ENCODE data around the gene MTG2. TPM values are rescaled to one million over a fixed set of nuclear protein-coding genes. Genes with fewer than 3 reads are reported as not detected.

The MTG2 gene
- total RNA-seq, 1 experiment from 2014 or later: 110 TPM

GRCh38 chr20:62138204-62138543, 44.7 kb upstream of the MTG2 start:
- Mint-ChIP-seq H3K4me1 (ENCODE audit: low read depth, unreplicated experiment) (peaks cover 10% of the 10 kb centered on the region), H3K36me3 (ENCODE audit: insufficient read depth, unreplicated experiment) (peaks cover 96% of the 10 kb centered on the region), H3K4me3 (ENCODE audit: unreplicated experiment) (peak overlapping the region; percentile 12), H3K9me3 (ENCODE audit: unreplicated experiment) (no peaks in the 10 kb centered on the region), H3K27me3 (ENCODE audit: insufficient read depth, unreplicated experiment) (no peaks in the 10 kb centered on the region), H3K27ac (ENCODE audit: unreplicated experiment) (peak overlapping the region; percentile 28)
- Histone ChIP-seq H3K9me3 (no peaks in the 10 kb centered on the region), H3K4me3 (ENCODE audit: low read depth, low read length) (no peak overlapping the region), H3K4me1 (peaks cover 16% of the 10 kb centered on the region), H3K36me3 (ENCODE audit: control insufficient read depth, insufficient read depth, low read length) (peaks cover 17% of the 10 kb centered on the region), H3K27me3 (replicated peaks; ENCODE audit: control insufficient read depth, insufficient read depth, low read length) (no peaks in the 10 kb centered on the region)
- intact Hi-C loops (cut with micrococcal nuclease; ENCODE audit: unreplicated experiment): no loop called here
- no peak for DNase-seq
- no TSS peak for BruUV-seq (replicated peaks)
- ChIA-PET POLR2A (no interaction called here), CTCF (interaction anchor here (0.8 to 1.2 kb wide), 2 partner anchors 16 to 127 kb away, joined by 3 to 4 read pairs; partner anchors contain the start of gene LSM14B)
- TF ChIP-seq, protein P1, sequence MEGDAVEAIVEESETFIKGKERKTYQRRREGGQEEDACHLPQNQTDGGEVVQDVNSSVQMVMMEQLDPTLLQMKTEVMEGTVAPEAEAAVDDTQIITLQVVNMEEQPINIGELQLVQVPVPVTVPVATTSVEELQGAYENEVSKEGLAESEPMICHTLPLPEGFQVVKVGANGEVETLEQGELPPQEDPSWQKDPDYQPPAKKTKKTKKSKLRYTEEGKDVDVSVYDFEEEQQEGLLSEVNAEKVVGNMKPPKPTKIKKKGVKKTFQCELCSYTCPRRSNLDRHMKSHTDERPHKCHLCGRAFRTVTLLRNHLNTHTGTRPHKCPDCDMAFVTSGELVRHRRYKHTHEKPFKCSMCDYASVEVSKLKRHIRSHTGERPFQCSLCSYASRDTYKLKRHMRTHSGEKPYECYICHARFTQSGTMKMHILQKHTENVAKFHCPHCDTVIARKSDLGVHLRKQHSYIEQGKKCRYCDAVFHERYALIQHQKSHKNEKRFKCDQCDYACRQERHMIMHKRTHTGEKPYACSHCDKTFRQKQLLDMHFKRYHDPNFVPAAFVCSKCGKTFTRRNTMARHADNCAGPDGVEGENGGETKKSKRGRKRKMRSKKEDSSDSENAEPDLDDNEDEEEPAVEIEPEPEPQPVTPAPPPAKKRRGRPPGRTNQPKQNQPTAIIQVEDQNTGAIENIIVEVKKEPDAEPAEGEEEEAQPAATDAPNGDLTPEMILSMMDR (IDR thresholded peaks at IDR 0.05; ENCODE audit: insufficient read depth in 1 of 2, low read depth in 1 of 2, low read length in 1 of 2, severe bottlenecking in 1 of 2, unreplicated experiment in 1 of 2): no peak

- TF ChIP-seq, protein P1 (IDR thresholded peaks at IDR 0.05; ENCODE audit: insufficient read depth in 1 of 2, low read depth in 1 of 2, low read length in 1 of 2, severe bottlenecking in 1 of 2, unreplicated experiment in 1 of 2): no peak
- POLR2A ChIA-PET: no interaction called here
- H3K4me3 ChIP-seq (ENCODE audit: low read depth, low read length): no peak overlapping the region
- H3K27me3 ChIP-seq (replicated peaks; ENCODE audit: control insufficient read depth, insufficient read depth, low read length): no peaks in the 10 kb centered on the region
- H3K36me3 Mint-ChIP-seq (ENCODE audit: insufficient read depth, unreplicated experiment): peaks cover 96% of the 10 kb centered on the region
- H3K9me3 ChIP-seq: no peaks in the 10 kb centered on the region
- peaks cover 10% of the 10 kb centered on the region for H3K4me1 Mint-ChIP-seq (ENCODE audit: low read depth, unreplicated experiment)
- peaks cover 16% of the 10 kb centered on the region for H3K4me1 ChIP-seq
- H3K27me3 Mint-ChIP-seq (ENCODE audit: insufficient read depth, unreplicated experiment): no peaks in the 10 kb centered on the region
- H3K9me3 Mint-ChIP-seq (ENCODE audit: unreplicated experiment): no peaks in the 10 kb centered on the region
- no TSS peak for BruUV-seq (replicated peaks)
- CTCF ChIA-PET: interaction anchor here (0.8 kb wide), 1 partner anchor 128 kb away, joined by 3 read pairs; no protein-coding TSS in a partner anchor
- no peak overlapping the region for H3K27ac Mint-ChIP-seq (ENCODE audit: unreplicated experiment)
- H3K4me3 Mint-ChIP-seq (ENCODE audit: unreplicated experiment): no peak overlapping the region
- DNase-seq: no peak
- intact Hi-C loops (cut with micrococcal nuclease; ENCODE audit: unreplicated experiment): no loop called here
- H3K36me3 ChIP-seq (ENCODE audit: control insufficient read depth, insufficient read depth, low read length): peaks cover 17% of the 10 kb centered on the region
These were observed 43.9 kb upstream of the MTG2 start for GRCh38 chr20:62138912-62139311.

DNA sequence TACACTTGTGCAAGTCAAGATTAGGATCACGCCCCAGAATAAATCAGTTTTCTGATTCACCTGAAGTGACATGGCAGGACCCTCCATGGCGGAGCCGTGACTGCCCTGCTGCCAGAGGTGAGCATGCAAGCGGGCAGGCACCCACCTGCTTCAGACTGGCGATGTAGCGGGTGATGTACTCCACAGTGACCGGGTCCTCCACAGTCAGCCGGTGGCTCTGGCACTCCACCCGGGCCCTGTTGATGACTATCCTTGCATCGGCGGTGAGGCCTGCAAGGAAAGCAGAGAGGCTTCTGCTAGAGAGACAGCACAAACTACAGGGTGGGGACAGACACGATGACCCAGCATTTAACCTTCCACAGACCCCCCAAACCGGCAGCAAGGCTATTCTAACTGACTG, 43.2 kb upstream of the MTG2 start:
- ChIA-PET POLR2A (interaction anchor here (0.5 kb wide), 1 partner anchor 17 kb away, joined by 3 read pairs; the partner anchor contains the start of gene LSM14B), CTCF (interaction anchor here (0.8 kb wide), 1 partner anchor 128 kb away, joined by 3 read pairs; no protein-coding TSS in a partner anchor)
- H3K9me3 ChIP-seq: no peaks in the 10 kb centered on the region
- Mint-ChIP-seq H3K27me3 (ENCODE audit: insufficient read depth, unreplicated experiment) (no peaks in the 10 kb centered on the region), H3K36me3 (ENCODE audit: insufficient read depth, unreplicated experiment) (peaks cover 94% of the 10 kb centered on the region), H3K4me1 (ENCODE audit: low read depth, unreplicated experiment) (peaks cover 12% of the 10 kb centered on the region), H3K4me3 (ENCODE audit: unreplicated experiment) (no peak overlapping the region), H3K9me3 (ENCODE audit: unreplicated experiment) (no peaks in the 10 kb centered on the region), H3K27ac (ENCODE audit: unreplicated experiment) (no peak overlapping the region)
- H3K27me3 ChIP-seq (replicated peaks; ENCODE audit: control insufficient read depth, insufficient read depth, low read length): no peaks in the 10 kb centered on the region
- no peak overlapping the region for H3K4me3 ChIP-seq (ENCODE audit: low read depth, low read length)
- peaks cover 17% of the 10 kb centered on the region for H3K36me3 ChIP-seq (ENCODE audit: control insufficient read depth, insufficient read depth, low read length)
- intact Hi-C loops (cut with micrococcal nuclease; ENCODE audit: unreplicated experiment): loop anchor here (5.0 to 10.0 kb wide), 2 partner anchors 98 to 265 kb away; partner anchors contain the start of genes CABLES2 and OSBPL2
- TF ChIP-seq, protein P1 (IDR thresholded peaks at IDR 0.05; ENCODE audit: insufficient read depth in 1 of 2, low read depth in 1 of 2, low read length in 1 of 2, severe bottlenecking in 1 of 2, unreplicated experiment in 1 of 2): no peak
- DNase-seq: no peak
- H3K4me1 ChIP-seq: peaks cover 18% of the 10 kb centered on the region
- BruUV-seq (replicated peaks): no TSS peak

All from Caco-2 (cell line).